ENCODE results near the gene KLF17. TPM values are rescaled to one million over a fixed set of nuclear protein-coding genes. Genes with fewer than 3 reads are reported as not detected.
"Not testable (repeated sequence)": the region's sequence is repeated elsewhere in the genome, so short reads cannot be mapped to it uniquely, and the experiment has no call there.

Gene KLF17
- total RNA-seq, 1 donor from 2014 or later, result not detected

GRCh38 chr1:44113095-44113609, 5.5 kb upstream of the KLF17 start:
- Mint-ChIP-seq H3K36me3 (ENCODE audit: low read depth) (no peaks in the 10 kb centered on the region), H3K27me3 (peaks cover 3% of the 10 kb centered on the region), H3K9me3 (no peaks in the 10 kb centered on the region), H3K4me1 (no peaks in the 10 kb centered on the region), H3K4me3 (no peak overlapping the region), H3K27ac (no peak overlapping the region)
- no peak for TF ChIP-seq CTCF (IDR thresholded peaks at IDR 0.05)
- ChIA-PET POLR2A (no interaction called here), CTCF (no interaction called here)
- intact Hi-C loops (cut with micrococcal nuclease), result no loop called here
- ATAC-seq (ENCODE audit: low read depth) (no peak), DNase-seq (no peak)

GRCh38 chr1:44114098-44114497, 4.5 kb upstream of the KLF17 start:
- POLR2A ChIA-PET, result no interaction called here
- H3K9me3 Mint-ChIP-seq, result no peaks in the 10 kb centered on the region
- intact Hi-C loops (cut with micrococcal nuclease), result no loop called here
- no peaks in the 10 kb centered on the region for H3K27me3 Mint-ChIP-seq
- DNase-seq (no peak), ATAC-seq (ENCODE audit: low read depth) (no peak)
- CTCF ChIA-PET, result no interaction called here
- H3K4me1 Mint-ChIP-seq, result no peaks in the 10 kb centered on the region
- H3K36me3 Mint-ChIP-seq (ENCODE audit: low read depth), result no peaks in the 10 kb centered on the region
- TF ChIP-seq CTCF (IDR thresholded peaks at IDR 0.05), result no peak
- no peak overlapping the region for H3K27ac Mint-ChIP-seq
- no peak overlapping the region for H3K4me3 Mint-ChIP-seq

- H3K4me3 Mint-ChIP-seq; H3K9me3 Mint-ChIP-seq; H3K27ac Mint-ChIP-seq; ATAC-seq (ENCODE audit: low read depth); H3K4me1 Mint-ChIP-seq; CTCF ChIA-PET; POLR2A ChIA-PET; intact Hi-C loops (cut with micrococcal nuclease); H3K27me3 Mint-ChIP-seq; DNase-seq; H3K36me3 Mint-ChIP-seq (ENCODE audit: low read depth): not testable (repeated sequence)
Measured at GRCh38 chr1:44117272-44117671, 1.3 kb upstream of the KLF17 start.

GRCh38 chr1:44119525-44119924, 904 bp downstream of the KLF17 start:
- H3K27me3 Mint-ChIP-seq, result peaks cover 7% of the 10 kb centered on the region
- ATAC-seq (ENCODE audit: low read depth) (no peak), DNase-seq (no peak)
- intact Hi-C loops (cut with micrococcal nuclease), result no loop called here
- H3K4me1 Mint-ChIP-seq, result no peaks in the 10 kb centered on the region
- H3K9me3 Mint-ChIP-seq, result no peaks in the 10 kb centered on the region
- no peak for TF ChIP-seq CTCF (IDR thresholded peaks at IDR 0.05)
- ChIA-PET CTCF (no interaction called here), POLR2A (no interaction called here)
- H3K4me3 Mint-ChIP-seq, result no peak overlapping the region
- H3K27ac Mint-ChIP-seq, result no peak overlapping the region
- no peaks in the 10 kb centered on the region for H3K36me3 Mint-ChIP-seq (ENCODE audit: low read depth)

GRCh38 chr1:44120398-44120949, 1.9 kb downstream of the KLF17 start:
- TF ChIP-seq CTCF (IDR thresholded peaks at IDR 0.05), result no peak
- no peak overlapping the region for H3K4me3 Mint-ChIP-seq
- DNase-seq (no peak), ATAC-seq (ENCODE audit: low read depth) (no peak)
- H3K9me3 Mint-ChIP-seq, result no peaks in the 10 kb centered on the region
- ChIA-PET CTCF (no interaction called here), POLR2A (no interaction called here)
- no peaks in the 10 kb centered on the region for H3K4me1 Mint-ChIP-seq
- H3K36me3 Mint-ChIP-seq (ENCODE audit: low read depth), result no peaks in the 10 kb centered on the region
- H3K27me3 Mint-ChIP-seq, result peaks cover 8% of the 10 kb centered on the region
- intact Hi-C loops (cut with micrococcal nuclease), result no loop called here
- no peak overlapping the region for H3K27ac Mint-ChIP-seq
